Measurements from ENCODE around the gene DMRT3.

DMRT3 gene

DNA sequence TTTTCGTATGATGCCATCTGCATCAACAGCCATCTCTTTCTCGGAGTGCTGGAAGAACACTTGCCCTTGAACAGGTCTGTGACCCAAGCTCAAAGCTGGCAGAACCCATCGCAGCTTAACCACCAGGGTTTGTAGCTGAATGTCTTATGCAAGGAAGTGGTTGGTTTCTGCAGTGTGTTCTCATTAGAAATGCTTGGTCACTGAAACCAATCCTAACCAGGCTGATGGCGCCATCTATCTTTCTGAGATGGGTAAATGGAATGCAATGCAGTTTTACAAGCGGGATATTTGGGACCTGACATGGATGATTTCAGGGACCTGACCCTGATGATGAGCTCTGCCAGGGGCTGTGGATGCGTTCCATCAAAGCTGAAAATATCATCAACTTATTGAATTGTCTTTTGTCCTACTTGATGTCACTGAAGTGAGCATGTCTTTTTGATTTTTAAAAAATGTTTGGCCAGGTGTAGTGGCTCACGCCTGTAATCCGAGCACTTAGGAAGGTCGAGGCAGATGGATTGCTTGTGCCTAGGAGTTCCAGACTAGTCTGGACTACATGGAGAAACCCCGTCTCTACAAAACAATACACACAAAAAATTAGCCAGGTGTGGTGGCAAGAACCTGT is 28.7 kb downstream of the DMRT3 start:
- TF ChIP-seq GATA3 (IDR thresholded peaks at IDR 0.05; ENCODE audit: low read depth, low read length) (no peak), GATA2 (IDR thresholded peaks at IDR 0.05; ENCODE audit: low read depth, low read length) (no peak)

DNA sequence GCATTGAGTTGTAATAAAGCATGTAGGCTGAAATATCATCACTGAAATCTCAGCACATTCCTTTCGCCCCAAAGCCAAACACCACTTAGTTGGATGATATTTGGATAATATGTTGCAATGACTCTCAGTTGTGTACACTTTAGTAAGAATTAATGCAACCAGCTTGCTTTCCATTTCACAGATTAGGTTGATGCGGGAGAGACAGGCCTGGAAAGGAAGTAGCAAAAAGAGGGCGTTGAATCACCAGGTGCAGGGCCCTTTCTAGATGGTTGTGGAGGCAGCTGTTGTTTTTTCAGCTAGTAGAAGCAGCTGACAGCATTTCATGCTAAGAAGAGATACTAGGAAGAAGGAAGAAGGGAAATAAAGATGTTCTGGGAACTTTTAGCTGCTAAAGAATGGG is 30.9 kb downstream of the DMRT3 start:
- TF ChIP-seq GATA2 (IDR thresholded peaks at IDR 0.05; ENCODE audit: low read depth, low read length) (no peak), GATA3 (IDR thresholded peaks at IDR 0.05; ENCODE audit: low read depth, low read length) (no peak)

DNA sequence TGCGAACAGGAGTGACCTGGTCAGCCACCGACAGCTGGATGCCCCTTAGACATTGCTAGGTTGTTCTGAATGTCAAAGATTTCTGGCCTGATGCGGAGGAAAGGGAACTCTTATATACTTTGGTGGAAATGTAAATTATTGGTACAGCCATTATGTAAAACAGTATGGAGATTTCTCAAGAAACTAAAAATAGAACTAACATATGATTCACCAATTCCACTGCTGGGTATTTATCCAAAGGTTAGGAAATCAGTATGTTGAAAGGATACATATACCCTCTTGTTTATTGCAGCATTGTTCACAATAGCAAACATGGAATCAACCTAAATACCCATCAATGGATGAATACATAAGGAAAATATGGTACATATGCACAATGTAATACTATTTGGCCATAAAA is 31.8 kb downstream of the DMRT3 start:
- TF ChIP-seq GATA2 (IDR thresholded peaks at IDR 0.05; ENCODE audit: low read depth, low read length): no peak
- TF ChIP-seq GATA3 (IDR thresholded peaks at IDR 0.05; ENCODE audit: low read depth, low read length): no peak

- TF ChIP-seq GATA3 (IDR thresholded peaks at IDR 0.05; ENCODE audit: low read depth, low read length) (no peak), GATA2 (IDR thresholded peaks at IDR 0.05; ENCODE audit: low read depth, low read length) (no peak)
These were observed 32.7 kb downstream of the DMRT3 start for GRCh38 chr9:1009101-1009707.

- no peak for TF ChIP-seq GATA3 (IDR thresholded peaks at IDR 0.05; ENCODE audit: low read depth, low read length)
These were observed 36.6 kb downstream of the DMRT3 start for GRCh38 chr9:1013021-1013420.

DNA sequence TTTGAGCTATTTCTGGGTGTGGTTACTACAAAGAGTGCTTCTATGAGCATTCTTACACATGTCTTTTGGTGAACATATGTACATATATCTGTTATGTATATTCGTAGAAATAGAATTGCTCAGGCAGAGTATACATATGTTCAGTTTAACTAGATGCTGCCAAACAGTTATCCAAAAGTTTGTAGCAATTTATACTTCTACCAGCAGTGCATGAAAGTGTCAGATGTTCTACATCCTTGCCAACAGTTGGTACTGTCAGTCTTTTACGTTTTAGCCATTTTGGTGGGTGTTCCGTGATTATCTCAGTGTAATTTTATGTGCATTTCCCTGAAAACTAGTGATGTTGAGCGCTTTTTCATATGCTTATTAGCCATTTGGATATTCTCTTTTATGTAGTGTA is 37.8 kb downstream of the DMRT3 start:
- TF ChIP-seq GATA3 (IDR thresholded peaks at IDR 0.05; ENCODE audit: low read depth, low read length) (no peak), GATA2 (IDR thresholded peaks at IDR 0.05; ENCODE audit: low read depth, low read length) (no peak)

- TF ChIP-seq GATA2 (IDR thresholded peaks at IDR 0.05; ENCODE audit: low read depth, low read length) (no peak), GATA3 (IDR thresholded peaks at IDR 0.05; ENCODE audit: low read depth, low read length) (no peak)
These were observed 38.2 kb downstream of the DMRT3 start for GRCh38 chr9:1014640-1015039.

DNA sequence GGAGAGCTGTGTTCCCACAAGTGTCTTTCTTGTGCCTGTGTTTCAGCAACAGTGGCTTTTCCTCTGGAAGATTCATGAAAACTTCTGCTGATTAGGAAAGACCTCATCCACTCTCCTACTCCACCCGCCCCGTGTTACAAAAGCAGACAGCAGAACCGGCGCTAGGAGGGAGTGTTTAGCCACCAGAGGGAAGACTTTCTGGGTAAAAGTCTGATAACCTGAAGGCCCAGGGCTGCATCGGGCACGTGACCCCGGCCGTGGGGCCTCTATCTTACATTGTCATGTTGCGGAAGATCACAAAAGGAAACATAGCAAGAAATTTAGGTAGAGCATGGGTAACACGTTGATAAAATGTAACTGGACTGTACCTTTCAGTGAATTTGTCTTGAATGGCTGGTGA is 41.7 kb downstream of the DMRT3 start:
- no peak for TF ChIP-seq GATA3 (IDR thresholded peaks at IDR 0.05; ENCODE audit: low read depth, low read length)
- no peak for TF ChIP-seq GATA2 (IDR thresholded peaks at IDR 0.05; ENCODE audit: low read depth, low read length)

- TF ChIP-seq GATA2 (IDR thresholded peaks at IDR 0.05; ENCODE audit: low read depth, low read length) (no peak), GATA3 (IDR thresholded peaks at IDR 0.05; ENCODE audit: low read depth, low read length) (no peak)
These were observed 47.7 kb downstream of the DMRT3 start for GRCh38 chr9:1024112-1024511.

DNA sequence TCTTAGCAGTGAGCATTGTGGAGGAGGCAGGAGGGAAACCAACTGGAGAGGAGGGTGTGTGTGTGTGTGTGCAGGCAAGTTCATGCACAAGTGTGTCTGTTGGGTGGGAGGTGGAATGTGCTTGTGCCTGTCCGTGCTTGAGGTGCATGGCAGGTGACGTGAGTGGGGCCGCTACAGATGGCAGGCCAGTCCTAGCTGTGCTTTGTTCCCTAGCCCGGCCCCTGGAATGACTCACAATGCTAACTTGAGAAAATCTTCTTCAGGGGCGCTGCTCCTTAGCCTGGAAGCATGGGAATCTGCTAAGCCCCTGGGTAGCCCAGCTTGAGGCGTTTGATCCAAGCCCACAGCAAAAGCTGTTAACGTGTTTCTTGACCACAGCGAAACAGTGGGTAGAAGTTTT is 48.7 kb downstream of the DMRT3 start:
- no peak for TF ChIP-seq GATA3 (IDR thresholded peaks at IDR 0.05; ENCODE audit: low read depth, low read length)
- no peak for TF ChIP-seq GATA2 (IDR thresholded peaks at IDR 0.05; ENCODE audit: low read depth, low read length)

- TF ChIP-seq GATA3 (IDR thresholded peaks at IDR 0.05; ENCODE audit: low read depth, low read length): no peak
- no peak for TF ChIP-seq GATA2 (IDR thresholded peaks at IDR 0.05; ENCODE audit: low read depth, low read length)
These were observed 49.8 kb downstream of the DMRT3 start for GRCh38 chr9:1026219-1026618.

DNA sequence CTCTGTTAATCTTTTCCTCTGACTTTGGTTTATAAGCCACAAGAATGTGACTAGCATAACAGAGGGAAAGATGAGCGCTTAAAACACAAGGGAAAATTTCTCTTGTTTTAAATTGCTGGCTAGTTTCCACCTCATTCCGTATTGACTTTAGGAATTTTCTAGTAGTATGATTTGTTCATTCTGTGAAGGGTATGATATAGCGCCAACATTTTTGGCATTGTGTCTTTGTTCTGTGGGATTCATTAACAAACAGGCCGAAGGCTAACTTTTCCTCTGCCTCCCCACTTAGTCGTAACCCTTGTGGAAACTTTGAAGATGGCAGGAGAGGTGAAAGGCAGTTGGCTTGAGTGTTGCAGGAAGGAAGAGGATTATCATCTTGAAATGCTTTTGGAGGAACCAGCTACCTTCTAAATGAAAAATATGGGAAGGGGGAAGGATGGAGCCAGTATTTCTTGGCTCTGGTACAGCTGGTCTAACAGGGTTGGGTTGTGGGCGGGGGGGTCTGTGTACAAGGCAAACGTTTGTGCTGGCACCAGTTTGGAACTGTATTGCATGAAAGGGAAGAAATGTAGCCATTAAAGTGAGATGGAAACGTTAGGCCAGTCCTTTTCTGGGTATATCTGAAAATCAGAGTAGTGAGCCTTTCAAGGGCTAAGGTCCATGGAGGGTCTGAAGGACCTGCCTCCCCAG is 52.2 kb downstream of the DMRT3 start:
- TF ChIP-seq GATA3 (IDR thresholded peaks at IDR 0.05; ENCODE audit: low read depth, low read length) (no peak), GATA2 (IDR thresholded peaks at IDR 0.05; ENCODE audit: low read depth, low read length) (no peak)

GRCh38 chr9:1031951-1032601 is 55.6 kb downstream of the DMRT3 start:
- TF ChIP-seq GATA3 (IDR thresholded peaks at IDR 0.05; ENCODE audit: low read depth, low read length) (no peak), GATA2 (IDR thresholded peaks at IDR 0.05; ENCODE audit: low read depth, low read length) (no peak)

DNA sequence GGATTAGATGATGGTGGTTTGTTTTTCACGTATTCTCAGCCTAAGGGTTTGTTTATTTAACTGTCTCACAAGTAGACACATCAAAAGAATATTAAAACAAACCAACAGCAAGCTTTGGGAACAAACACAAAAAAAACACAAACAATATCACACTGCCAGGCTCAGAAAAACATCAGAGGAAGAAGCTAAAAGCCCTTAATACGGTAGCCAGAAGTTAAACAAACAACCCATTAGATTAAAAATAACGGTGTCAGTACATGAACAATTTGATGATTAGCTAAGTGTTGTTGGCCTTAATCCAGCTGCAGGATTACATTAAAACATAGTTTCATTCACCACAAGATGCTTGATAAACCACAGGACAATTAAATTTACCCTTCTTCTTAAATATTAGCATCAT is 57.8 kb downstream of the DMRT3 start:
- no peak for TF ChIP-seq GATA2 (IDR thresholded peaks at IDR 0.05; ENCODE audit: low read depth, low read length)
- TF ChIP-seq GATA3 (IDR thresholded peaks at IDR 0.05; ENCODE audit: low read depth, low read length): no peak

- TF ChIP-seq GATA2 (IDR thresholded peaks at IDR 0.05; ENCODE audit: low read depth, low read length) (no peak), GATA3 (IDR thresholded peaks at IDR 0.05; ENCODE audit: low read depth, low read length) (no peak)
These were observed 63.1 kb downstream of the DMRT3 start for GRCh38 chr9:1039589-1039988.
